Measurements from ENCODE around the gene VWA8.

Gene VWA8

GRCh38 chr13:41549491-41549890 lies 411.4 kb downstream of the VWA8 start:
- Histone ChIP-seq H3K4me1 (ENCODE audit: control insufficient read depth, low read length) (peaks cover 35% of the 10 kb centered on the region), H3F3A (ENCODE audit: control insufficient read depth, insufficient read depth) (no peaks in the 10 kb centered on the region), H4K20me1 (ENCODE audit: control insufficient read depth, insufficient read depth, low read depth, low read length) (no peaks in the 10 kb centered on the region), H3K27me3 (ENCODE audit: control insufficient read depth, low read length) (no peaks in the 10 kb centered on the region), H3K9me2 (replicated peaks; ENCODE audit: control insufficient read depth, low read length) (no peaks in the 10 kb centered on the region), H3K27ac (ENCODE audit: low read depth, low read length) (no peak overlapping the region), H3K9me3 (ENCODE audit: control insufficient read depth, insufficient read depth, low read length) (no peaks in the 10 kb centered on the region), H3K4me2 (ENCODE audit: low read length) (no peak overlapping the region), H3K36me3 (ENCODE audit: control insufficient read depth, low read length) (no peaks in the 10 kb centered on the region), H3K4me3 (ENCODE audit: low read length) (no peak overlapping the region), H3K79me2 (ENCODE audit: control insufficient read depth, low read length) (no peaks in the 10 kb centered on the region)
- TF ChIP-seq EZH2phosphoT487 (IDR thresholded peaks at IDR 0.05; ENCODE audit: borderline replicate concordance, low read length) (no peak), CTCF (IDR thresholded peaks at IDR 0.05; ENCODE audit: low read depth, low read length, poor library complexity, severe bottlenecking) (no peak)

- Histone ChIP-seq H3F3A (ENCODE audit: control insufficient read depth, insufficient read depth) (no peaks in the 10 kb centered on the region), H3K9me2 (replicated peaks; ENCODE audit: control insufficient read depth, low read length) (no peaks in the 10 kb centered on the region), H3K4me3 (ENCODE audit: low read length) (no peak overlapping the region), H3K79me2 (ENCODE audit: control insufficient read depth, low read length) (no peaks in the 10 kb centered on the region), H3K27me3 (ENCODE audit: control insufficient read depth, low read length) (no peaks in the 10 kb centered on the region), H4K20me1 (ENCODE audit: control insufficient read depth, insufficient read depth, low read depth, low read length) (no peaks in the 10 kb centered on the region), H3K36me3 (ENCODE audit: control insufficient read depth, low read length) (no peaks in the 10 kb centered on the region), H3K4me2 (ENCODE audit: low read length) (no peak overlapping the region), H3K27ac (ENCODE audit: low read depth, low read length) (no peak overlapping the region), H3K4me1 (ENCODE audit: control insufficient read depth, low read length) (peaks cover 30% of the 10 kb centered on the region), H3K9me3 (ENCODE audit: control insufficient read depth, insufficient read depth, low read length) (peaks cover under 1% of the 10 kb centered on the region; the same call in 1 of the 2 replicates)
- TF ChIP-seq CTCF (IDR thresholded peaks at IDR 0.05; ENCODE audit: low read depth, low read length, poor library complexity, severe bottlenecking) (no peak), EZH2phosphoT487 (IDR thresholded peaks at IDR 0.05; ENCODE audit: borderline replicate concordance, low read length) (no peak)
These were observed 412.0 kb downstream of the VWA8 start for GRCh38 chr13:41548910-41549309.

- H3K36me3 ChIP-seq (ENCODE audit: control insufficient read depth, low read length) = no peaks in the 10 kb centered on the region
- no peak overlapping the region for H3K27ac ChIP-seq (ENCODE audit: low read depth, low read length)
- no peaks in the 10 kb centered on the region for H3K9me2 ChIP-seq (replicated peaks; ENCODE audit: control insufficient read depth, low read length)
- no peaks in the 10 kb centered on the region for H3F3A ChIP-seq (ENCODE audit: control insufficient read depth, insufficient read depth)
- peaks cover 21% of the 10 kb centered on the region for H3K4me1 ChIP-seq (ENCODE audit: control insufficient read depth, low read length)
- no peaks in the 10 kb centered on the region for H4K20me1 ChIP-seq (ENCODE audit: control insufficient read depth, insufficient read depth, low read depth, low read length)
- TF ChIP-seq EZH2phosphoT487 (IDR thresholded peaks at IDR 0.05; ENCODE audit: borderline replicate concordance, low read length) (no peak), CTCF (IDR thresholded peaks at IDR 0.05; ENCODE audit: low read depth, low read length, poor library complexity, severe bottlenecking) (no peak)
- no peaks in the 10 kb centered on the region for H3K27me3 ChIP-seq (ENCODE audit: control insufficient read depth, low read length)
- no peak overlapping the region for H3K4me3 ChIP-seq (ENCODE audit: low read length)
- H3K79me2 ChIP-seq (ENCODE audit: control insufficient read depth, low read length) = no peaks in the 10 kb centered on the region
- H3K9me3 ChIP-seq (ENCODE audit: control insufficient read depth, insufficient read depth, low read length) = peaks cover 9% of the 10 kb centered on the region; the same call in 1 of the 2 replicates
- no peak overlapping the region for H3K4me2 ChIP-seq (ENCODE audit: low read length)
These were observed 412.9 kb downstream of the VWA8 start for GRCh38 chr13:41548031-41548430.
